Muscle of leg (tissue), 11 donors: ENCODE measurements around the gene MX1. TPM values are rescaled to one million over a fixed set of nuclear protein-coding genes. Genes with fewer than 3 reads are reported as not detected.
A peak's percentile ranks its signal among the peaks of the same experiment; 100 is the strongest.

Experiments used
- DNase-seq: peaks from one replicate; pipeline ENCODE4 v3.0.0; 2013
- H3K27ac ChIP-seq: one replicate; pipeline ENCODE4 v1.5.1; 2013; ENCODE audit warnings: mild to moderate bottlenecking, low read length, control low read depth
- H3K27me3 ChIP-seq: one replicate; pipeline ENCODE4 v1.6.1; 2013; ENCODE audit warnings: low read length; ENCODE audit not compliant: control insufficient read depth, insufficient read depth
- H3K36me3 ChIP-seq: one replicate; pipeline ENCODE4 v1.6.1; 2013; ENCODE audit warnings: low read length; ENCODE audit not compliant: control insufficient read depth, insufficient read depth
- H3K4me1 ChIP-seq: one replicate; pipeline ENCODE4 v1.6.1; 2013; ENCODE audit warnings: low read length; ENCODE audit not compliant: control insufficient read depth, insufficient read depth
- H3K4me3 ChIP-seq: one replicate; pipeline ENCODE4 v1.5.1; 2013; ENCODE audit warnings: low read length, control low read depth
- H3K9me3 ChIP-seq: replicated peaks from 2 replicates; pipeline ENCODE4 v1.6.1; 2013; ENCODE audit warnings: low read depth, low read length; ENCODE audit not compliant: control insufficient read depth
- WGBS: methylation state at CpG from one replicate; pipeline ENCODE4 v1.1.5; 2013; ENCODE audit warnings: missing lambda C conversion rate; ENCODE audit not compliant: insufficient coverage; 5-methylcytosine and 5-hydroxymethylcytosine counted together
- polyA plus RNA-seq, 8 donors: library from polyadenylated mRNA; unstranded; fragments of 120-200 nt; gene quantifications; one replicate each; pipeline versions ENCODE4 v1.2.1 to v1.2.3, GENCODE V29; 2013; ENCODE audit warnings: inconsistent platforms in 1 of 8, low replicate concordance in 1 of 8; ENCODE audit not compliant: insufficient read length in 8 of 8, insufficient read depth in 1 of 8
- total RNA-seq: library from RNA; stranded (reverse); fragments of 120-200 nt; gene quantifications from one replicate; pipeline ENCODE4 v1.2.4, GENCODE V29; 2013

Gene MX1
- total and polyA plus RNA-seq, 9 donors = 1.7 to 6.2 (median 3.8) TPM

GRCh38 chr21:41458121-41458520, 32.1 kb downstream of the MX1 start:
- no peak for DNase-seq
- WGBS = 62% methylated on average over 3 of the region's 6 CpGs
- Histone ChIP-seq H3K36me3 (peaks cover 60% of the 10 kb centered on the region), H3K4me1 (peaks cover 5% of the 10 kb centered on the region), H3K27me3 (peaks cover 2% of the 10 kb centered on the region), H3K4me3 (no peak overlapping the region), H3K27ac (no peak overlapping the region), H3K9me3 (no peaks in the 10 kb centered on the region)

GRCh38 chr21:41458559-41458958, 32.5 kb downstream of the MX1 start:
- peaks cover 5% of the 10 kb centered on the region for H3K4me1 ChIP-seq
- H3K27ac ChIP-seq = no peak overlapping the region
- H3K27me3 ChIP-seq = peaks cover 2% of the 10 kb centered on the region
- H3K36me3 ChIP-seq = peaks cover 56% of the 10 kb centered on the region
- H3K4me3 ChIP-seq = no peak overlapping the region
- no peaks in the 10 kb centered on the region for H3K9me3 ChIP-seq
- 88% methylated on average over 22 of the region's 22 CpGs for WGBS
- DNase-seq = no peak

GRCh38 chr21:41459884-41460534, 34.0 kb downstream of the MX1 start:
- no peak overlapping the region for H3K4me3 ChIP-seq
- no peak for DNase-seq
- H3K27me3 ChIP-seq = peaks cover 2% of the 10 kb centered on the region
- no peaks in the 10 kb centered on the region for H3K9me3 ChIP-seq
- H3K27ac ChIP-seq = no peak overlapping the region
- H3K36me3 ChIP-seq = peaks cover 42% of the 10 kb centered on the region
- H3K4me1 ChIP-seq = peaks cover 5% of the 10 kb centered on the region
- WGBS = 78% methylated on average over 6 of the region's 9 CpGs

- Histone ChIP-seq H3K27ac (no peak overlapping the region), H3K36me3 (peaks cover 35% of the 10 kb centered on the region)
Observed at GRCh38 chr21:41460578-41461527, 34.8 kb downstream of the MX1 start.

GRCh38 chr21:41465176-41465781, 39.2 kb downstream of the MX1 start:
- Histone ChIP-seq H3K4me3 (no peak overlapping the region), H3K27ac (no peak overlapping the region), H3K27me3 (peaks cover 6% of the 10 kb centered on the region), H3K36me3 (no peaks in the 10 kb centered on the region), H3K4me1 (peaks cover 22% of the 10 kb centered on the region), H3K9me3 (no peaks in the 10 kb centered on the region)
- no CpG with 5 or more reads among the region's 4 CpGs for WGBS
- no peak for DNase-seq

More at GRCh38 chr21:41460578-41461527, 34.8 kb downstream of the MX1 start:
- Histone ChIP-seq H3K4me3 (no peak overlapping the region), H3K9me3 (no peaks in the 10 kb centered on the region), H3K4me1 (peaks cover 5% of the 10 kb centered on the region), H3K27me3 (peaks cover 4% of the 10 kb centered on the region)
- WGBS = 19% methylated on average over 10 of the region's 17 CpGs
- peak; percentile 82 for DNase-seq

GRCh38 chr21:41466024-41466820, 40.2 kb downstream of the MX1 start:
- peaks cover 6% of the 10 kb centered on the region for H3K27me3 ChIP-seq
- H3K9me3 ChIP-seq = no peaks in the 10 kb centered on the region
- no peak overlapping the region for H3K27ac ChIP-seq
- no peaks in the 10 kb centered on the region for H3K36me3 ChIP-seq
- H3K4me1 ChIP-seq = peaks cover 20% of the 10 kb centered on the region
- DNase-seq = no peak
- WGBS = 86% methylated on average over 16 of the region's 23 CpGs
- no peak overlapping the region for H3K4me3 ChIP-seq

GRCh38 chr21:41470054-41470453, 44.0 kb downstream of the MX1 start:
- H3K27me3 ChIP-seq = peaks cover 10% of the 10 kb centered on the region

GRCh38 chr21:41472753-41473548, 46.9 kb downstream of the MX1 start:
- H3K4me1 ChIP-seq = peaks cover 6% of the 10 kb centered on the region
- no peak overlapping the region for H3K27ac ChIP-seq
- H3K27me3 ChIP-seq = peaks cover 14% of the 10 kb centered on the region
- 74% methylated on average over 28 of the region's 33 CpGs for WGBS
- H3K36me3 ChIP-seq = no peaks in the 10 kb centered on the region
- H3K4me3 ChIP-seq = no peak overlapping the region
- H3K9me3 ChIP-seq = no peaks in the 10 kb centered on the region
- no peak for DNase-seq

More at GRCh38 chr21:41470054-41470453, 44.0 kb downstream of the MX1 start:
- 38% methylated on average over 1 of the region's 5 CpGs for WGBS
- no peak for DNase-seq
- Histone ChIP-seq H3K4me3 (no peak overlapping the region), H3K4me1 (peaks cover 20% of the 10 kb centered on the region), H3K27ac (no peak overlapping the region), H3K9me3 (no peaks in the 10 kb centered on the region), H3K36me3 (no peaks in the 10 kb centered on the region)

- Histone ChIP-seq H3K9me3 (no peaks in the 10 kb centered on the region), H3K27me3 (peaks cover 20% of the 10 kb centered on the region), H3K4me1 (no peaks in the 10 kb centered on the region), H3K4me3 (no peak overlapping the region), H3K27ac (no peak overlapping the region), H3K36me3 (no peaks in the 10 kb centered on the region)
- WGBS = 90% methylated on average over 7 of the region's 15 CpGs
- no peak for DNase-seq
Observed at GRCh38 chr21:41475714-41476420, 49.8 kb downstream of the MX1 start.
